Neural crest cell (in vitro differentiated cells): ENCODE measurements around the gene LONP2. TPM values are rescaled to one million over a fixed set of nuclear protein-coding genes. Genes with fewer than 3 reads are reported as not detected.
A peak's percentile ranks its signal among the peaks of the same experiment; 100 is the strongest.
"Not testable (repeated sequence)": the region's sequence is repeated elsewhere in the genome, so short reads cannot be mapped to it uniquely, and the experiment has no call there.

Experiments
- DNase-seq: peaks from one replicate; pipeline ENCODE4 v3.0.0; 2021; ENCODE audit warnings: low read depth, mixed read lengths, low spot score
- H3K27ac Mint-ChIP-seq: one replicate; pipeline ENCODE4 v1.8.0; 2021; ENCODE audit warnings: mild to moderate bottlenecking, mixed read lengths; ENCODE audit not compliant: unreplicated experiment
- H3K27me3 Mint-ChIP-seq: 2 replicates; pipeline ENCODE4 v1.8.0; 2021; ENCODE audit warnings: low read depth, mild to moderate bottlenecking, mixed read lengths
- H3K36me3 Mint-ChIP-seq: 2 replicates; pipeline ENCODE4 v1.8.0; 2021; ENCODE audit warnings: low read depth, mild to moderate bottlenecking, mixed read lengths
- H3K4me1 Mint-ChIP-seq: 2 replicates; pipeline ENCODE4 v1.8.0; 2021; ENCODE audit warnings: mixed read lengths
- H3K4me3 Mint-ChIP-seq: one replicate; pipeline ENCODE4 v1.8.0; 2021; ENCODE audit warnings: mild to moderate bottlenecking, mixed read lengths
- H3K9me3 Mint-ChIP-seq: 2 replicates; pipeline ENCODE4 v1.8.0; 2021; ENCODE audit warnings: mixed read lengths
- CTCF ChIP-seq: fragments of 200-600 bp; sonication (generic); conservative IDR thresholded peaks from 2 replicates; pipeline ENCODE4 v1.5.0; 2021; ENCODE audit warnings: antibody characterized with exemption, mild to moderate bottlenecking
- total RNA-seq: library from RNA; stranded (reverse); gene quantifications from 2 replicates; pipeline ENCODE4 v1.2.1, GENCODE V29; 2021

The LONP2 gene
- total RNA-seq, 1 donor from 2014 or later = 42.4 TPM

GRCh38 chr16:48371393-48371780, 127.3 kb downstream of the LONP2 start:
- no peak for TF ChIP-seq CTCF
- no peaks in the 10 kb centered on the region for H3K36me3 Mint-ChIP-seq
- no peaks in the 10 kb centered on the region for H3K9me3 Mint-ChIP-seq
- peaks cover 21% of the 10 kb centered on the region for H3K4me1 Mint-ChIP-seq
- H3K4me3 Mint-ChIP-seq = no peak overlapping the region
- no peaks in the 10 kb centered on the region for H3K27me3 Mint-ChIP-seq
- no peak overlapping the region for H3K27ac Mint-ChIP-seq
- no peak for DNase-seq

GRCh38 chr16:48372744-48373143, 128.6 kb downstream of the LONP2 start:
- Mint-ChIP-seq H3K4me1 (peaks cover 16% of the 10 kb centered on the region), H3K36me3 (no peaks in the 10 kb centered on the region), H3K9me3 (no peaks in the 10 kb centered on the region), H3K27ac (no peak overlapping the region), H3K27me3 (no peaks in the 10 kb centered on the region), H3K4me3 (no peak overlapping the region)
- DNase-seq = no peak
- TF ChIP-seq CTCF = no peak

- Mint-ChIP-seq H3K4me3 (no peak overlapping the region), H3K36me3 (no peaks in the 10 kb centered on the region), H3K27me3 (no peaks in the 10 kb centered on the region), H3K9me3 (no peaks in the 10 kb centered on the region), H3K4me1 (peaks cover 18% of the 10 kb centered on the region), H3K27ac (no peak overlapping the region)
- DNase-seq = no peak
- TF ChIP-seq CTCF = no peak
Observed at GRCh38 chr16:48373258-48374029, 129.3 kb downstream of the LONP2 start.

GRCh38 chr16:48374255-48374654, 130.2 kb downstream of the LONP2 start:
- Mint-ChIP-seq H3K27me3 (no peaks in the 10 kb centered on the region), H3K36me3 (no peaks in the 10 kb centered on the region), H3K4me3 (no peak overlapping the region), H3K27ac (no peak overlapping the region), H3K9me3 (no peaks in the 10 kb centered on the region), H3K4me1 (peaks cover 23% of the 10 kb centered on the region)
- DNase-seq = no peak
- TF ChIP-seq CTCF = no peak

GRCh38 chr16:48377301-48377700, 133.2 kb downstream of the LONP2 start:
- H3K27me3 Mint-ChIP-seq, H3K4me3 Mint-ChIP-seq, H3K27ac Mint-ChIP-seq, H3K36me3 Mint-ChIP-seq, H3K9me3 Mint-ChIP-seq, DNase-seq: not testable (repeated sequence)
- peaks cover 37% of the 10 kb centered on the region for H3K4me1 Mint-ChIP-seq

GRCh38 chr16:48378276-48378675, 134.2 kb downstream of the LONP2 start:
- Mint-ChIP-seq H3K9me3 (no peaks in the 10 kb centered on the region), H3K4me1 (peaks cover 42% of the 10 kb centered on the region), H3K36me3 (peaks cover 6% of the 10 kb centered on the region), H3K4me3 (peak overlapping the region; percentile 1), H3K27ac (no peak overlapping the region), H3K27me3 (no peaks in the 10 kb centered on the region)
- DNase-seq = no peak
- TF ChIP-seq CTCF = no peak
